ENCODE measurements around the gene SH3GLB2.

SH3GLB2 gene

DNA sequence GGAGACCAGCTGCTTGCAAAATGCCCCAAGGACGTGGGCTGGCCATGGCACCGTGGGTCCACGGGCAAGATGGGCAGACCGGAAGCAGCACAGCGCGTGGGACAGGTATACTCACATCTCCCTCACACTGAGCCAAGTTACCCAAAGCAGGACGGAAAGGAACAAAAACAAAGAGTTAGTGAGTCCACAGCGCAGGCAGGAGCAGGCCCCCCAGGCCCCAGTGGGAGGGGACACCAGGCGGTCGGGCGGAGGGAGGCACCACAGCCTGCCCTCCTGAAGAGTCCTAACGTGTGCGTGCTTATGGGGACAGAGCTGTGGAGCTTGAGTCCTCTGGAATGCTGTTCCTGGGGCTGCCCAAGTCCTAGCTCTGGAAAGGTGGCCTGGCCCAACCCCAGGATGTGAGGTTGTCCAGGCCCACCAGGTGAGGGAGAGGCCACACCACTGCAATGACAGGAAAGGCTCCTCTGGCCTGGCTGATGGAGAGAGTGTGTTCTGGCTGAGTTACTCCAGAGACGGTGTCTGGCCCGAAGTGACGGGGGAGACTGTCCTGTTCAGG lies 15.2 kb downstream of the SH3GLB2 start:
- no peak overlapping the region for H3K9ac ChIP-seq (ENCODE audit: low read length)
- peaks cover 18% of the 10 kb centered on the region for H3K36me3 ChIP-seq (ENCODE audit: control insufficient read depth, insufficient read depth, low read length, severe bottlenecking)
- H3K4me3 ChIP-seq (ENCODE audit: low read length) = no peak overlapping the region
- H3K27me3 ChIP-seq (replicated peaks; ENCODE audit: control insufficient read depth, insufficient read depth, low read length) = no peaks in the 10 kb centered on the region
- no peaks in the 10 kb centered on the region for H3K9me3 ChIP-seq (ENCODE audit: control insufficient read depth, low read length)
- no peak for DNase-seq (ENCODE audit: low read depth)
- H3K4me1 ChIP-seq (ENCODE audit: control insufficient read depth, insufficient read depth, low read length) = no peaks in the 10 kb centered on the region

DNA sequence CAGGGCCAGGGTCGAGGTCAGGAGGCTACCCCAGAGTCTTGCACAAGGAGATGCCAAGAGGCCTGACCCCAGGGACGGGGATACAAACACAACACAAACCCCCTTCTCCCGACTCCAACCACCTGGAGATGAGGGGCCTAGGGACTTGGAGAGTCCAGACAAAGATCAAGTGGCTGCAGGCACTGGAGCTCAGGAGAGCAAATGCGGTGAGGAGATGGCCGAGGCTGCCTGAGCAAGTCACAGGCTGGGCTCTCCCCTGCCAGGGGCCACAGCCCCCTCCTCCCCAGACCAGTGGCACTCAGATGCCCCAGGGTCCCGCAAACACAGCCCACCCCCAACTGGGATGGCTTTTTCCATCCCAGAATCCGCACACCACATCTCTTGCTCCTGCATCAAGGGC lies 15.8 kb downstream of the SH3GLB2 start:
- DNase-seq (ENCODE audit: low read depth) = no peak

DNA sequence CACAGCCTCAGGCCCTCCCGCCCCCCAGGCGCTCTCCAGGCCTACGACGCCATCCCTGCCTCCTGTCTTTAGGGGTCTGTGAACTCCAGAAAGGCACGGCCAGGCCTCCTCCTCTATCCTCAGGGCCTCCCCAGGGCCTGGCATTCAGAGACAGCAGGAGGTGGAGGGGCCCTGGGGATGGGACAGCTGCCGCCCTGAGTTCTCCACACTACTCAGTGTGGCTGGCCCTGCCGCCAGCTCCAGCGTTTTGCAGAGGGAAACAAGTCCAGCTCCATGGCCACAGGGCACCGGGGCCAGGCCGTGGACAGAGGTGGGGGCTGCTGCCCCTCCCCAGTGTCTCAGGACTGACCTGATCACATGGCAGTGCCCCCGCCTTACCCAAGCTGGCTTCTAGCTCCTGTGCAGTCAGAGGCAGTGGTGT lies 16.4 kb downstream of the SH3GLB2 start:
- peaks cover 21% of the 10 kb centered on the region for H3K36me3 ChIP-seq (ENCODE audit: control insufficient read depth, insufficient read depth, low read length, severe bottlenecking)

More for the DNA sequence above, 15.8 kb downstream of the SH3GLB2 start:
- H3K4me1 ChIP-seq (ENCODE audit: control insufficient read depth, insufficient read depth, low read length) = peaks cover 2% of the 10 kb centered on the region
- H3K36me3 ChIP-seq (ENCODE audit: control insufficient read depth, insufficient read depth, low read length, severe bottlenecking) = peaks cover 21% of the 10 kb centered on the region
- H3K27me3 ChIP-seq (replicated peaks; ENCODE audit: control insufficient read depth, insufficient read depth, low read length) = no peaks in the 10 kb centered on the region
- no peak overlapping the region for H3K4me3 ChIP-seq (ENCODE audit: low read length)
- H3K9me3 ChIP-seq (ENCODE audit: control insufficient read depth, low read length) = no peaks in the 10 kb centered on the region
- no peak overlapping the region for H3K9ac ChIP-seq (ENCODE audit: low read length)

DNA sequence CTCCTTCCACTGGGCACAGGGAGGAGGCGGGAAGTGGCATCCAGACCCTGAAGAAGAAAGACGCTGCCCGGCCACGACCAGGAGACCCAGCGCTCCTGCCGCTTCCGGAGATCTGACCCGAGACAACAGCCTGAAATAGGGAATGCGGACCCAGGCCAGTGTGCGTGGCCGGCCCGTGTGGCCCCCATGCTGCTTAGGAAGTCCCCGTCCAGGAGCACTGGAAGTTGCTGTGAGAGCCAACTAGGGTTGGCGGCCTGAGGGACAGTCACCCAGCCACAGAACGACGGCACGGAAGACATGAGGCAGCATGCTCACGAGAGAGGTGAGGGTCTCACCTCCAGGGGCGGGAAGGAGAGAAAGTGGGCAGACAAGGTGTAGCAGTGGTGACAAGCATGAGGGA lies 17.0 kb downstream of the SH3GLB2 start:
- Histone ChIP-seq H3K27me3 (replicated peaks; ENCODE audit: control insufficient read depth, insufficient read depth, low read length) (no peaks in the 10 kb centered on the region), H3K4me3 (ENCODE audit: low read length) (no peak overlapping the region), H3K9ac (ENCODE audit: low read length) (no peak overlapping the region), H3K9me3 (ENCODE audit: control insufficient read depth, low read length) (no peaks in the 10 kb centered on the region), H3K4me1 (ENCODE audit: control insufficient read depth, insufficient read depth, low read length) (peaks cover 9% of the 10 kb centered on the region), H3K36me3 (ENCODE audit: control insufficient read depth, insufficient read depth, low read length, severe bottlenecking) (peaks cover 25% of the 10 kb centered on the region)
- no peak for DNase-seq (ENCODE audit: low read depth)

More for the DNA sequence above, 16.4 kb downstream of the SH3GLB2 start:
- no peaks in the 10 kb centered on the region for H3K27me3 ChIP-seq (replicated peaks; ENCODE audit: control insufficient read depth, insufficient read depth, low read length)
- no peak for DNase-seq (ENCODE audit: low read depth)
- H3K9me3 ChIP-seq (ENCODE audit: control insufficient read depth, low read length) = no peaks in the 10 kb centered on the region
- H3K4me1 ChIP-seq (ENCODE audit: control insufficient read depth, insufficient read depth, low read length) = peaks cover 8% of the 10 kb centered on the region
- no peak overlapping the region for H3K4me3 ChIP-seq (ENCODE audit: low read length)
- H3K9ac ChIP-seq (ENCODE audit: low read length) = no peak overlapping the region

DNA sequence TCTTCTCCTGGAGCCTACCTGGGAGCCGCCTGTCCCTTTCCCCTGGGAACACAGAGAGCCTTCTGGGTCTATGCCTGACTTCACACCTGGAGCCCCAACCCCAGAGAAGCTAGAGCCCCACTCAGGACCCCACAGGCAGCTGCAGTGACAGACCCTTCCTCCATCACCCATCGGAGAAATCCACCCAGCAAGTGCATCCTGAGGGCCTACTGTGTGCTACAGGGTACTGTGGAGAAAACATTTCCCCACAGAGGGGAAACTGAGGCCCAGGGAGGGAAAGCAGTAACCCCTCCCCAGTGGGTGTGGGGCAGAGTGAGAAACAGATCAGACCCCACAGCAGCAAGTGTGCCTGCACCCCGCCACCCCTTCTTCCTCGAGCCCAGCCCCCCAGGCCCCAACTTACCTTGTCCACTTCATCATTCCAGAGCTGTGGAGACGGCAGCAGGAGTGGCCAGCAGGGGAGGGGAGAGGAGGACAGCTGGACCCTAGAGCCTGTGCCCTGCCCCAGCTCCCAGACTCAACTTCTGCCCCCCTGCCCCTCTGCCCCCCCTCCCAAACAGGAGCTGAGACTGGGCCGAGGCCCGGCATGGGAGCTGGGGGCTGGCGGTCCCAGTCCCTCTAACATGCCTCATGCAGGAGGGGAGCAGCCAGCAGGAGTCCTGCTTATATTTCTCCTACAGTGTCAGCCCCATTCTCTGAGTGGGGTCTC lies 17.7 kb downstream of the SH3GLB2 start:
- Histone ChIP-seq H3K9me3 (ENCODE audit: control insufficient read depth, low read length) (no peaks in the 10 kb centered on the region), H3K27me3 (replicated peaks; ENCODE audit: control insufficient read depth, insufficient read depth, low read length) (no peaks in the 10 kb centered on the region), H3K4me1 (ENCODE audit: control insufficient read depth, insufficient read depth, low read length) (peaks cover 9% of the 10 kb centered on the region), H3K9ac (ENCODE audit: low read length) (no peak overlapping the region), H3K4me3 (ENCODE audit: low read length) (no peak overlapping the region), H3K36me3 (ENCODE audit: control insufficient read depth, insufficient read depth, low read length, severe bottlenecking) (peaks cover 33% of the 10 kb centered on the region)
- no peak for DNase-seq (ENCODE audit: low read depth)

DNA sequence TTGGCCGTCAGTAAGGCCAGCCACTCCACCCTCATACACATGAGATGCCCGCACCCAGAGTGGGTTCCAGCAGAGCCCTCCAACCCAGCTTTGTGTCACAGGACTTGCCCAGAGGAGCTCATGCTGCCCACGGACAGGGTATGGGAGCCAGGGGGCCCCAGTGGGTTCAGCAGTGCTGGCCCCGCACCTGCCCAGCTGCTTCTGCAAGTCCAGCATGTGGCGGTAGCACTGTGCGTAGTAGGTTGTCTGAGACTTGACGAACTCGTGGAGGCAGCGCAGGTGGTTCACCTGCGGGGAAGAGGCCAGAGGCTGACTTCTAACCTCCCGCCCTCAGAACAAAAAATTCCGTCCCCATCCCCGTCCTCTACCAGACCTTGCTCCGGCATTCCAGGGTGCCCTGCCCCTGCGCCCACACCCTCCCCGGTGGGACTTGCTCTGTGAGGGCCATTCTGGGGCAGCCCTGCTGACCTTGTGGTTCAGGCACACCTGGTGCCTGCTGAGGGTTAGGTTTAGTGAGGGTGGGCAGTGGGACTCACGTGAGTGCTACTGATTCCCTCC lies 18.5 kb downstream of the SH3GLB2 start:
- Histone ChIP-seq H3K4me3 (ENCODE audit: low read length) (no peak overlapping the region), H3K9me3 (ENCODE audit: control insufficient read depth, low read length) (no peaks in the 10 kb centered on the region), H3K36me3 (ENCODE audit: control insufficient read depth, insufficient read depth, low read length, severe bottlenecking) (peaks cover 40% of the 10 kb centered on the region), H3K4me1 (ENCODE audit: control insufficient read depth, insufficient read depth, low read length) (peaks cover 9% of the 10 kb centered on the region), H3K9ac (ENCODE audit: low read length) (no peak overlapping the region), H3K27me3 (replicated peaks; ENCODE audit: control insufficient read depth, insufficient read depth, low read length) (no peaks in the 10 kb centered on the region)
- no peak for DNase-seq (ENCODE audit: low read depth)

DNA sequence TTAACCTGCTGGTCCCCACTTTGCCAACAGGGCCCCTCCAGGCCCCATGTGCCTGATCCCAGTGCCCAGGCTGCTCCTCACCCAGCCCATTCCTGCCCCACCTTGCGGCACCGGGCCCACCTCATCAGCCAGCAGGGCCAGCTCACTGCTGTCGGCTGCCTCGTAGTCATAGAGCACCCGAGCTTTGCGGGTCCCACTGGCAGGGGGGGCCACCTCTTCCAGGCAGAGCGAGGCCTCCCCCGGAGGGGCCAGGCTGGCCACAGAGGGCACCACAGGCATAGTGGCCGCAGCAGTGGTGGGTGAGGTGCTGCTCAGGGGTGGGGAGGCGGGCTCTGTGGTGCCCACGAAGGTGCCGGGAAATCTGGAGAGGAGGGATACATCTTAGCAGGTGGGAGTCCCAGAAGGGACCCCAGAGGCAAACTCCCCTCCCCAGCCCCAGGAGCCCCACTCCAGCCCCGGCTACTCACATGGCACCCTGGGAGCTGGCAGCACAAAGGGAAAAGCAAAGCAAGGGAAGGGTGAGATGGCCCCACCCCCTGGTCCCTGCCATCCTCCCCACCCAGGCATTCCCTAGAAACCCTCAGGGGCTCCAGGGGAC lies 19.0 kb downstream of the SH3GLB2 start:
- no peaks in the 10 kb centered on the region for H3K9me3 ChIP-seq (ENCODE audit: control insufficient read depth, low read length)
- DNase-seq (ENCODE audit: low read depth) = no peak
- H3K4me3 ChIP-seq (ENCODE audit: low read length) = no peak overlapping the region
- no peak overlapping the region for H3K9ac ChIP-seq (ENCODE audit: low read length)
- peaks cover 9% of the 10 kb centered on the region for H3K4me1 ChIP-seq (ENCODE audit: control insufficient read depth, insufficient read depth, low read length)
- no peaks in the 10 kb centered on the region for H3K27me3 ChIP-seq (replicated peaks; ENCODE audit: control insufficient read depth, insufficient read depth, low read length)
- peaks cover 36% of the 10 kb centered on the region for H3K36me3 ChIP-seq (ENCODE audit: control insufficient read depth, insufficient read depth, low read length, severe bottlenecking)

DNA sequence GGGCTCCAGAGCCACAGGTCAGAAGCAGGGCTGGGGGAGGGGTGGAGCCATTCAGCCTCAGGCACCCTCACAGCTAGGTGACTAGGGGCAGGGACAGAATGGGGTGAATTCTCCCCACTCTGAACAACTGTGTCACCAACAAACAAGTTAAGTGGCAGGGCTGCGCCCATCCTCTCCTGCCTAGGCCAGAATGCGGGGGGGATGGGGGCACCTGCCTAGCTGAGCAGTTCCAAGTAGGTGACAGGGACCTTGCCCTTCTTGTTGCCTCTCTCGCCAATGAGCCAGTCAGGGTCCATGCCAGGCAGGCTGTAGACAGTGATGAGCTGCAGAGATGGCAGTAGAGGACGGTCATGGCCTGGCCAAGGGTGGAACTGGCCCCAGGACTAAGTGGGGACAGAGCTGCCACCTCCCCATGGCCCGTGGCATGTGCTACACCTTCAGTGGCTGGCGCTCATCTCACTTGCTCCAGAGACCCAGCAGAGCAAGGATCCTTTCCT lies 19.6 kb downstream of the SH3GLB2 start:
- Histone ChIP-seq H3K9me3 (ENCODE audit: control insufficient read depth, low read length) (no peaks in the 10 kb centered on the region), H3K27me3 (replicated peaks; ENCODE audit: control insufficient read depth, insufficient read depth, low read length) (no peaks in the 10 kb centered on the region), H3K4me3 (ENCODE audit: low read length) (no peak overlapping the region), H3K4me1 (ENCODE audit: control insufficient read depth, insufficient read depth, low read length) (peaks cover 9% of the 10 kb centered on the region), H3K9ac (ENCODE audit: low read length) (no peak overlapping the region), H3K36me3 (ENCODE audit: control insufficient read depth, insufficient read depth, low read length, severe bottlenecking) (peaks cover 35% of the 10 kb centered on the region)
- no peak for DNase-seq (ENCODE audit: low read depth)

DNA sequence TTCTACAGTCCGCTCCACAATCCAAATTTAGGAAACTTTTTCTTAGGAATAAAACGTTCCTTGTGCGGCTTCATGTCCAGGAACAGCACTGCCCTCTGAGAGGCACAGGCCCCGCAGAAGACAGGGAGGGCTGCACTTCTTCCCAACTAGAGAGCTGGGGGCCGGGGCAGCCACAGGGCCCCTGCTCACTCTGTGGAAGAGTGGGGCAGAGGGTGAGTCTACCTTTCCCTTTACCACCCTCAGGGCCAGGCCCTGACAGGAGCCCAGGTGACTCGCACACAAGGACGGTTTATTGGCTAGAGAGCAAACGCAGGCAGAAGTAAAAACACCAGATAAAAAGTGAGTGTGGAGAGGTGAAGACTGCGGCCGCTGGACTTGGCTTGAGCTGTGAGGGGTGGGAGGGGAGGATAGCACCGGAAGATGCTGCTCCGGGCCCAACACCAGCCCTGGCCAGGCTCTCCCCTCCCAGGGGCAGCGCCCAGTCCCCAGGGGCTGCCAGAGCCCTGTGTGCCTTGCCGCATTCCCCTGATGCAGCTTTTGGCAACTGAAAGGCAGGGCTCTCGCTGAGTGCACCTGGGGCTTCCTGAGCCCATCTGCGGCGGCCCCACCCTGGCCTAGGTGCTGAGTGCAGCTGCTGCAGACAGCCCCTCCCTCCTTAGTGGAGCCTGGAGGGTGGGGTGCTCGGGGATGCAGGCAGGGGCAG lies 20.2 kb downstream of the SH3GLB2 start:
- Histone ChIP-seq H3K4me1 (ENCODE audit: control insufficient read depth, insufficient read depth, low read length) (peaks cover 9% of the 10 kb centered on the region), H3K27me3 (replicated peaks; ENCODE audit: control insufficient read depth, insufficient read depth, low read length) (no peaks in the 10 kb centered on the region), H3K4me3 (ENCODE audit: low read length) (no peak overlapping the region), H3K9ac (ENCODE audit: low read length) (peak overlapping the region; percentile 41), H3K36me3 (ENCODE audit: control insufficient read depth, insufficient read depth, low read length, severe bottlenecking) (peaks cover 39% of the 10 kb centered on the region), H3K9me3 (ENCODE audit: control insufficient read depth, low read length) (no peaks in the 10 kb centered on the region)
- no peak for DNase-seq (ENCODE audit: low read depth)

DNA sequence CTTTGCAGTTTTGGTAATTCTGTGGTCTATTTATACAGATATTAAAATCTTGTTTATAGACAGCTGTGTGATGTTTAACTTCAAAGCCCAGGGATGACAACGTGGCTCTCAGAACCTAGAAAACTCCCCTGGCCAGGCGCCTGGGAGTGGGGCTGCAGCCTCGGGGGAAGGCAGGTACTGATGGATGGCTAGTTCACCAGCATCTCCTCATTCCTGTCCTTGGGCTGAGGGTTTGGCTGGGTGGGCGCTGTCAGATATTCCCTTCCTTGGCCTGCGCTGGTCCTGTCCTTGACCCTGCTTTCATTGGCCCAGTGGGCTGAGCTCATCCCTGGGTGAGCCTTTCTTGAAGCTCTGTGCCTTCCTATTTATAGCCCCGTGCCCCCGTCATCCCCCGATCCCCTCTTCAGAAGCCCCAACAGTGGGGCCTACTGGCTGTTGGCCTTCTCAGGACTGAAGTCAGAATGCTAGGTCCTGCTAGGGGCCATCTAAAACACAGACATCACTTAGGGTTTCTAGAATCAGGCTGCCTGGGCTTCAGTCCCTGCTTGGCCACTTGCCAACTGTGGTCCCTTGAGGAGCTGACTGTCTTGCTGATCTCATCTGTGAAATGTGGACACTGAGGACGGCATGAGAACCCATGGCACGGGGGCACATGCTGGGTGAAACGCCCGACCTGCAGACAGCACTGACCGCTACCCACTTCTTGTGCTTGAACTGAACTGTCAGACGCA lies 20.9 kb downstream of the SH3GLB2 start:
- H3K36me3 ChIP-seq (ENCODE audit: control insufficient read depth, insufficient read depth, low read length, severe bottlenecking) = peaks cover 46% of the 10 kb centered on the region
- no peaks in the 10 kb centered on the region for H3K9me3 ChIP-seq (ENCODE audit: control insufficient read depth, low read length)
- no peaks in the 10 kb centered on the region for H3K27me3 ChIP-seq (replicated peaks; ENCODE audit: control insufficient read depth, insufficient read depth, low read length)

More for the DNA sequence above, 20.9 kb downstream of the SH3GLB2 start:
- H3K4me1 ChIP-seq (ENCODE audit: control insufficient read depth, insufficient read depth, low read length) = peaks cover 9% of the 10 kb centered on the region
- H3K9ac ChIP-seq (ENCODE audit: low read length) = peak overlapping the region; percentile 41
- no peak overlapping the region for H3K4me3 ChIP-seq (ENCODE audit: low read length)
- no peak for DNase-seq (ENCODE audit: low read depth)

Data from adipocyte (in vitro differentiated cells).